Stimulated activated CD8-positive, alpha-beta memory T cell treated with anti-CD3 and anti-CD28 coated beads, Interleukin-2, amount 100 ng/mL, for 48 hours (primary cell): ENCODE results near the gene BPIFA2.
"Not testable (repeated sequence)": the region's sequence is repeated elsewhere in the genome, so short reads cannot be mapped to it uniquely, and the experiment has no call there.

Source experiments
- DNase-seq, 2 donors: peaks; one replicate each; pipeline ENCODE4 v3.0.0-alpha.2; 2020; ENCODE audit warnings: low read depth in 2 of 2

Gene BPIFA2

DNA sequence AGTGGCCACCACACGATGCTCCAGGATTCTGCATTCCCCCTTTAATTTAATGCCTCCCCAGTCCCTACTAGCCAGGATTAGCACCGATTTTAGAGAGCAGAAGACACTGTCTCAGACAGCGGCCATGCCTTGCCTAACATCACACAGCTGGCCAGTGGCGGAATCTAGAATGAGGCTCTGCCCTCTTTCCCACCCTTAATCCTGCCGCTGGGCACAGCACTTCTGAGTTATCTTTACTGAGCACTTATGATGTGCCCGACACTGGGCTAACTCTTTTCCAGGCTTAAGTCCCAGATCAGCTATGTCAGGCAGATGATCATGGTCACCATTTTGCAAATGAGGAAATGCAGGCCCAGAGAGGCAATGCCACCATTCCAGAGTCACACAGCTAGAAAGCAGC is 5.6 kb upstream of the BPIFA2 start:
- no peak for DNase-seq

DNA sequence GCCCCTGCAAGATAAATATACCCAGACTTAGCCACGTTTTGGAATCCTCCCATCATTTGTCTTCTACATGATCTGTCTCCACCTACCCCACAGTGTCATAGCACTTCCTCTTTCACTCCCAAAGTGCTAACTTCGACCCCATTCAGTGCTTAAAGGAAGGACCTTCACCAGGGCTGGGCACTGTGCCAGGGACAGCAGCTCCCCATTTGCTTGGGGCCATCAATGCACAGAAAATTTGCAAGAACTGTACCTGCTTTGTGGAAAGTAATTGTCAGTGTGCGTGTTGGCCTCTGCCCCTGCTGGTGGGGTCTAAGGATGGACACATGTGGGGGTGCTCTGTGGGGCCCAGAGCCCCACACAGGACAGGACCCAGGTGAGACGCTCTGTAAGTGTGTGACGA is 5.2 kb upstream of the BPIFA2 start:
- no peak for DNase-seq

GRCh38 chr20:33163856-33164762 is 3.9 kb upstream of the BPIFA2 start:
- DNase-seq: no peak

- no peak for DNase-seq
These were observed 3.2 kb upstream of the BPIFA2 start for GRCh38 chr20:33164763-33165095.

- DNase-seq: no peak
These were observed 2.4 kb upstream of the BPIFA2 start for GRCh38 chr20:33165416-33166055.

- no peak for DNase-seq
These were observed 1.3 kb upstream of the BPIFA2 start for GRCh38 chr20:33166533-33167113.

DNA sequence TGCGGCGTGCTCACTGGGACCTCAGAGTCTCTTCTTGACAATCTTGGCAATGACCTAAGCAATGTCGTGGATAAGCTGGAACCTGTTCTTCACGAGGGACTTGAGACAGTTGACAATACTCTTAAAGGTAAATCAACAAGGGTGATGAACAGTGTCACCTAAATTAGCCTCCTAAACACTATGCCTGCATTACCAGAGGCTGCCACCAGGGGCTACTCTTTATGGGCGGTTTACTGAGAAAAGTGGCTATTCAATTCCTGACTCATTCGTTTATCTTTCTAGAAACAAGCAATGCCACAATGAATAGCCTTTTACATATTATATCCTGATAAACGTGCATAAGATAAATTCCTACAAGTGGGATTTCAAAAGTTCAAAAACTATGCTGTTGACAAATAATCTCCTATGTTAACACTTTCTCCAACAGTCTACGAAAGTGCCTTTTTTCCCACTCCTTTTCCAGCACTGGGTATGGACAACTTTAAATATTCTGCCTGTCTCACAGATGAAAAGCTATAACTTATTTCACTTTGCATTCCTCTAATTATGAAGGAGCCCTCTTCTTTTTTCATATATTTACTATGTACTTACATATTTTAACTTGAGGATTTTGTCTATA is 1.3 kb downstream of the BPIFA2 start:
- DNase-seq: peak; percentile 6 to 36

GRCh38 chr20:33172781-33173180 is 4.8 kb downstream of the BPIFA2 start:
- DNase-seq: no peak

DNA sequence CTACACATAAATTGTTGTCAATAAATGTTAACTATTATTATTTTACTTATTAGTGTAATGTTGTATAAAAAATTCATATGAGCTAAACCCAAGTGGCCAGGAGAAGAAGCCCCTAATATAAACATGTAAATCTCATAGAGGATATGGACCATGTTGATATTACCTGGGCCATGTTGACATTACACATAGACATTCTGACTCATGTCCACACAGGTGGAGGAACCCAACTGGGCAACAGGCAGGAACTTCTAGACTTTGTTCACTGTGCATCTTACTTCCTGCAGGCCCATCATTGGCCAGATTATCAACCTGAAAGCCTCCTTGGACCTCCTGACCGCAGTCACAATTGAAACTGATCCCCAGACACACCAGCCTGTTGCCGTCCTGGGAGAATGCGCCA is 7.2 kb downstream of the BPIFA2 start:
- DNase-seq: no peak

DNA sequence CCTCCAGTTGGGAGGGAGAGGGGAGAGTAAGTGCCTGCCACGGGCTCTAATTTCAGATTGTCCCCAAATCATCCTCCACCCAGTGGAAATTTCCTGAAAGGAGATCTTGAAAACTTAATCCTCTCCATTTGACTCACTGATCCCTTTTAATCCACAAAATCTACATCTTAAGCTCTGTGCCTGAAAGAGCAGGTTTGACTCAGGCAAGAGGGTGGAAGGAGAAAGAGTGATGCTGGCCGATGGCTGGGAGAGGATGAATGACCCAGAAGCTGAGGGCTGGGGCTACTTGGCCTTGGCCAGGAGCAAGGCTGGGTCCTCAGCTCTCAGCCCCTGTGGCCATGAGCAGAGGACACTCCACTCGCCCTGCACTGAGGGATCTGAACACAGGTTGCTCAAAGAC is 8.1 kb downstream of the BPIFA2 start:
- DNase-seq: no peak

- no peak for DNase-seq
These were observed 9.9 kb downstream of the BPIFA2 start for GRCh38 chr20:33177866-33178265.

- no peak for DNase-seq
These were observed 10.8 kb downstream of the BPIFA2 start for GRCh38 chr20:33178726-33179125.

DNA sequence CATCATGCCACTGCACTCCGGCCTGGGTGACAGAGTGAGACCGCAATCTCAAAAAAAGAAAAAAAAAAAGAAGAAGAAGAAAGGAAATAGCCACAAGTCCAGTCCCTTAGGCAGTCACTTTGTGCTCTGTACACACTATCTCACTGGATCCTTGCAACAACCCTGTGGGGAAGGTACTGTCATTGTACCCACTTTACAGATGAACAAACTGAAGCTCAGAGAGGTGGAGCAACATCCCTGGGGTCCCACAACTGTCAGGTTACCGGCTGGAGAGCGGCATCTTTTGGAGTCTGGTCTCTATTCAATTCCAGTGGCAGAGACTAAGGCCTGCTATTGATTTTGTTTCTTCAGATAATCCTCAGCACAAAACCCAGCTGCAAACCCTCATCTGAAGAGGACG is 12.2 kb downstream of the BPIFA2 start:
- DNase-seq: no peak

- no peak for DNase-seq
These were observed 13.6 kb downstream of the BPIFA2 start for GRCh38 chr20:33181482-33182093.

GRCh38 chr20:33183312-33183711 is 15.4 kb downstream of the BPIFA2 start:
- no peak for DNase-seq

DNA sequence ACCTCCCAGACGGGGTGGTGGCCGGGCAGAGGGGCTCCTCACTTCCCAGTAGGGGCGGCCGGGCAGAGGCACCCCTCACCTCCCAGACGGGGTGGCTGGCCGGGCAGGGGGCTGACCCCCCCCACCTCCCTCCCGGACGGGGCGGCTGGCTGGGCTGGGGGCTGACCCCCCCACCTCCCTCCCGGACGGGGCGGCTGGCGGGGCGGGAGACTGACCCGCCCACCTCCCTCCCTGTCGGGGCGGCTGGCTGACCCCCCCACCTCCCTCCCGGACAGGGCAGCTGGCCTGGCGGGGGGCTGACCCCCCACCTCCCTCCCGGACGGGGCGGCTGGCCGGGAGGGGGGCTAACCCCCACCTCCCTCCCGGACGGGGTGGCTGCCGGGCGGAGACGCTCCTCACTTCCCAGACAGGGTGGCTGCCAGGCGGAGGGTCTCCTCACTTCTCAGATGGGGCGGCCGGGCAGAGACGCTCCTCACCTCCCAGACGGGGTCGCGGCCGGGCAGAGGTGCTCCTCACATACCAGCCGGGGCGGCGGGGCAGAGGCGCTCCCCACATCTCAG is 17.2 kb downstream of the BPIFA2 start:
- DNase-seq: not testable (repeated sequence)

DNA sequence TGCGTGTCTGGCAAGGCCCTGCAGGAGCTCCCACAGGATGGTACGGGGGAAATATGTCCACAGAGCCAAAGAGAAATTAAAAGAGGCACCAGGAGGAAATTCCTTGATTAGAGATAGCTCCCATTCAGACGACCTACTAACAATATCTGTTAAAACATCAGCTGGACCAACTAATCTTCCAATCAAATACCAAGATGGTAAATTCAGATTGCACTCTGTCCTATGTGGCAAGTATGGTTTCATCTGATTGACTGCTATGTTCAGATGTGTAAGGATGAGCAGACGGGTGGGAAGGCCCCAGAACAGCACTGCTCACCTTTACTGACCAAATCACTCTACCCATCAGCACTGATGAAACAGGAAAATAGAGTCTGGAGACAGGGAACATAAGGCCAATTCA is 19.5 kb downstream of the BPIFA2 start:
- DNase-seq: no peak

- no peak for DNase-seq
These were observed 20.5 kb downstream of the BPIFA2 start for GRCh38 chr20:33188421-33188820.

DNA sequence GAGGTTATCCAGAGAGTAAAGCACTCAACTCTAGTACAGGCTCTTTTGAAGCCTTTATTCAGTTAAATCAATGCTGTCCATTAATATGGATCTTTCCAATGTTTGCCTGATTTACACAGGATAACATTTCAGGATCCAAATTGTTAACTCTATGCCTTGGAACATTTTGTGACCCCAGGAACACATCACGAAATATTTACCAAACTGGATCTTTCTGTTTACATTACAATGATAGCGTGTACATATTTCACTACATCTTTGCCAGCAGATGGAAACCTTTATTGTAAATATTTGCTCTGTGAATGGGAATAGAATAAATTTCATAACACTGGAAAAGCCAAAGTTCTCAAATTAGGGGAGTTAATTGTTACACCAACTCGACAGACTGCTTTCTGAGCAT is 23.5 kb downstream of the BPIFA2 start:
- no peak for DNase-seq

- DNase-seq: no peak
These were observed 24.0 kb downstream of the BPIFA2 start for GRCh38 chr20:33191955-33192354.

GRCh38 chr20:33192912-33193501 is 25.0 kb downstream of the BPIFA2 start:
- no peak for DNase-seq
